ENCODE measurements around the gene HTR3E.

The HTR3E gene

GRCh38 chr3:184085389-184085852 lies 11.4 kb upstream of the HTR3E start:
- TF ChIP-seq CTCF (IDR thresholded peaks at IDR 0.05; ENCODE audit: borderline replicate concordance, extremely low read depth, low read length, poor library complexity, severe bottlenecking) (no peak), EZH2 (IDR thresholded peaks at IDR 0.05; ENCODE audit: borderline replicate concordance, low read depth, low read length, severe bottlenecking) (no peak)
- Histone ChIP-seq H2AFZ (ENCODE audit: low read depth, low read length) (no peak overlapping the region), H3K9ac (ENCODE audit: low read depth, low read length) (no peak overlapping the region), H3K27ac (ENCODE audit: low read length) (no peak overlapping the region), H3K4me2 (ENCODE audit: insufficient read depth, low read length) (no peak overlapping the region), H3K27me3 (ENCODE audit: insufficient read depth, low read length, poor library complexity) (no peaks in the 10 kb centered on the region), H3K4me1 (ENCODE audit: insufficient read depth, low read length) (no peaks in the 10 kb centered on the region), H3K36me3 (ENCODE audit: insufficient read depth, low read length) (no peaks in the 10 kb centered on the region), H3K79me2 (ENCODE audit: insufficient read depth, low read length) (no peaks in the 10 kb centered on the region), H3K9me3 (ENCODE audit: insufficient read depth, low read length, severe bottlenecking) (no peaks in the 10 kb centered on the region), H3K4me3 (ENCODE audit: low read depth in 1 of 2, low read length in 2 of 2) (no peak overlapping the region), H4K20me1 (ENCODE audit: insufficient read depth, low read length) (no peaks in the 10 kb centered on the region)
- no peak for DNase-seq
- no peak for ATAC-seq (ENCODE audit: insufficient read depth, low read depth)

DNA sequence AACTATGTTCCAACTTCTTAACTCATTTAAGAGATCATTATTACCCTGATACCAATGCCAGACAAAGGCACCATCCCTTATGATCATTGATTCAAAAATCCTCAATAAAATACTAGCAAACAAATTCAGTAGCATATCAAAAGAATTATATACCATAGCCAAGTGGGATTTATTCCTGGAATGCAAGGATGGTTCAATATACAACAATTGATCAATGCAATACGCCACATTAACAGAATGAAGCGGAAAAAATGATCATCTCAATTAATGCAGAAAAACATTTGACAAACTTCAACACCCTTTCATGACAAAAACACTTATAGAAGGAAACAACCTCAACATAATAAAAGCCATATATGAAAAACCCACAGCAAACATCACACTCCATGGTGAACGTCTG lies 4.7 kb upstream of the HTR3E start:
- Histone ChIP-seq H3K27ac (ENCODE audit: low read length) (no peak overlapping the region), H3K4me3 (ENCODE audit: low read depth in 1 of 2, low read length in 2 of 2) (no peak overlapping the region), H3K9me3 (ENCODE audit: insufficient read depth, low read length, severe bottlenecking) (peaks cover 9% of the 10 kb centered on the region), H3K27me3 (ENCODE audit: insufficient read depth, low read length, poor library complexity) (no peaks in the 10 kb centered on the region), H3K36me3 (ENCODE audit: insufficient read depth, low read length) (no peaks in the 10 kb centered on the region), H3K4me1 (ENCODE audit: insufficient read depth, low read length) (no peaks in the 10 kb centered on the region), H2AFZ (ENCODE audit: low read depth, low read length) (no peak overlapping the region), H3K9ac (ENCODE audit: low read depth, low read length) (no peak overlapping the region), H4K20me1 (ENCODE audit: insufficient read depth, low read length) (no peaks in the 10 kb centered on the region), H3K4me2 (ENCODE audit: insufficient read depth, low read length) (no peak overlapping the region), H3K79me2 (ENCODE audit: insufficient read depth, low read length) (no peaks in the 10 kb centered on the region)
- ATAC-seq (ENCODE audit: insufficient read depth, low read depth) = no peak
- no peak for DNase-seq
- TF ChIP-seq EZH2 (IDR thresholded peaks at IDR 0.05; ENCODE audit: borderline replicate concordance, low read depth, low read length, severe bottlenecking) (no peak), CTCF (IDR thresholded peaks at IDR 0.05; ENCODE audit: borderline replicate concordance, extremely low read depth, low read length, poor library complexity, severe bottlenecking) (no peak)

DNA sequence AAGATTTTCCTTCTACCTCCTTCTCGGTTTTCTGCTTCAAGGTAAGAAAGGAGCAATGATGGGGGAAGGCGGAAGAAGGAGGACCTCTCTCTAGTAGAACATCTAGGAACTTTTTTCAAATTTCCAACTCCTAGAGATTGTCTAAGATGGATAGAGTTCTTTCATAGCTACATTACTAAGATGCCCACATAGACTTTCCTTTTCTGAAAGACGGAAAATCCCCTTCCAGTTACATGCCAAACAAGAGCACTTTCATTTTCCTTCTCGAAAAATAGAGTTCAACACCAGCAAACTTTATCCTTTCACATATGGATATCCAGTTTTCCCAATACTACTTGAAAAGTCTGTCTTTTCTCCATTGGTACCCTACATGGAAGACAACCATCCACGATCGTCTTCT lies 692 bp downstream of the HTR3E start:
- TF ChIP-seq CTCF (IDR thresholded peaks at IDR 0.05; ENCODE audit: borderline replicate concordance, extremely low read depth, low read length, poor library complexity, severe bottlenecking) (no peak), EZH2 (IDR thresholded peaks at IDR 0.05; ENCODE audit: borderline replicate concordance, low read depth, low read length, severe bottlenecking) (no peak)
- no peak overlapping the region for H3K27ac ChIP-seq (ENCODE audit: low read length)
- H3K27me3 ChIP-seq (ENCODE audit: insufficient read depth, low read length, poor library complexity) = no peaks in the 10 kb centered on the region
- H4K20me1 ChIP-seq (ENCODE audit: insufficient read depth, low read length) = no peaks in the 10 kb centered on the region
- H3K36me3 ChIP-seq (ENCODE audit: insufficient read depth, low read length) = no peaks in the 10 kb centered on the region
- H3K79me2 ChIP-seq (ENCODE audit: insufficient read depth, low read length) = no peaks in the 10 kb centered on the region
- no peak for ATAC-seq (ENCODE audit: insufficient read depth, low read depth)
- H3K9me3 ChIP-seq (ENCODE audit: insufficient read depth, low read length, severe bottlenecking) = peaks cover under 1% of the 10 kb centered on the region
- H2AFZ ChIP-seq (ENCODE audit: low read depth, low read length) = no peak overlapping the region
- H3K9ac ChIP-seq (ENCODE audit: low read depth, low read length) = no peak overlapping the region
- no peak overlapping the region for H3K4me2 ChIP-seq (ENCODE audit: insufficient read depth, low read length)
- H3K4me3 ChIP-seq (ENCODE audit: low read depth in 1 of 2, low read length in 2 of 2) = no peak overlapping the region
- no peaks in the 10 kb centered on the region for H3K4me1 ChIP-seq (ENCODE audit: insufficient read depth, low read length)
- DNase-seq = no peak
